A673 (cell line): ENCODE data around the gene SNAP29.

Experiments used
- CTCF ChIP-seq: fragments of 300-800, 200-600 bp; sonication (generic); conservative IDR thresholded peaks from 2 replicates; pipeline ENCODE4 v1.5.1; 2017; ENCODE audit warnings: low read depth, mild to moderate bottlenecking, antibody characterized with exemption, low read length, moderate library complexity, mixed read lengths
- EZH2 ChIP-seq: fragments of 200-600 bp; sonication (generic); IDR thresholded peaks from 2 replicates; pipeline ENCODE4 v1.6.1; 2017; ENCODE audit warnings: borderline replicate concordance, low read depth, mild to moderate bottlenecking, mixed read lengths, antibody characterized with exemption, low read length; ENCODE audit not compliant: poor library complexity, severe bottlenecking

DNA sequence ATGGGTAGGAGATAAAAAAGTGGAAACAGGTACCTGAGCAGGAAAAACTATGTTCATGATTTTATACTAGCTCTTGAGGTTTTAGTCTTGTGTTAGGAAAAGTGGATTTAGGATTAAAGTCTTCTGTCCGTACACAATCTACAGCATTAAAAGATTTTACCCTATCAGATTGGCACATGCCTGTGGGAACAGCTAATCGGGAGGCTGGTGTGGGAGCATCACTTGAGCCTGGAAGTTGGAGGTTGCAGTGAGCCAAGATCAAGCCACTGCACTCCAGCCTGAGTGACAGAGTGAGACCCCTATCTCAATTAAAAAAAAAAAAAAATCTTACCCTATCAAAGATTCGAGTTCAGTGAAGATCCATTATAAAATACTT, 46.2 kb downstream of the SNAP29 start:
- TF ChIP-seq CTCF (no peak), EZH2 (no peak)
